ENCODE measurements around the gene TAOK3. TPM values are rescaled to one million over a fixed set of nuclear protein-coding genes. Genes with fewer than 3 reads are reported as not detected.

The TAOK3 gene
- total RNA-seq, 1 experiment from 2014 or later, result 17.7 TPM

DNA sequence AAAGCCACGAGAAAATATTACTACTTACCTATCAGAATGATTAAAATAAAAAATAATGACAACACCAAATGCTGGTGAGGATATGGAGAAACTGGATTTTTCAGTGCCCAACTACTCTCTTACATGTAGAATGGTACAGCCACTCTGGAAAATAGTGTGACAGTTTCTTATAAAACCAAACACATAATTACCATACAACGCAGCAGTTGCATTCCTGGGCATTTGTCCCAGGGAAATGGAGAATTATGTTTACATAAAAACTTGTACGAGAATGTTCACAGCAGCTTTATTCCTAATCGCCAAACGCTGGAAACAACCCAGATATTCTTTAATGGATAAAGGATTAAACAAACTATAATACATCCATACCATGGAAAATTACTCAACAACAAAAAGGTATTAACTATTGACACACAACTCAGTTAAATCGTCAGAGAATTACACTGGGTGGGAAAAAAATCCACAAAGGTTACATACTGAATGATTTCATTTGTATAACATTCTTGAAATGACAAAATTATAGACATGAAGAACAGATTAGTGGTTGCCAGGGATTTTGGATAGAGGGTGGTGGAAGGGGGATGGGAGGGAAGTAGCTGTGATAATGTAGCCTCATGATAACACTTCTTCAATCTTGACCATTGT is 35.4 kb downstream of the TAOK3 start:
- DNase-seq, result no peak
- Histone ChIP-seq H3K27me3 (replicated peaks; ENCODE audit: control insufficient read depth, insufficient read depth, low read length) (no peaks in the 10 kb centered on the region), H3K4me3 (ENCODE audit: low read depth, low read length) (no peak overlapping the region), H3K4me1 (no peaks in the 10 kb centered on the region), H3K9me3 (no peaks in the 10 kb centered on the region), H3K36me3 (ENCODE audit: control insufficient read depth, insufficient read depth, low read length) (no peaks in the 10 kb centered on the region)
- H3K27ac Mint-ChIP-seq (ENCODE audit: unreplicated experiment), result no peak overlapping the region
- H3K36me3 Mint-ChIP-seq (ENCODE audit: insufficient read depth, unreplicated experiment), result peaks cover 6% of the 10 kb centered on the region
- no peaks in the 10 kb centered on the region for H3K9me3 Mint-ChIP-seq (ENCODE audit: unreplicated experiment)
- no peaks in the 10 kb centered on the region for H3K4me1 Mint-ChIP-seq (ENCODE audit: low read depth, unreplicated experiment)
- ChIA-PET POLR2A (no interaction called here), CTCF (no interaction called here)
- TF ChIP-seq, protein P1, sequence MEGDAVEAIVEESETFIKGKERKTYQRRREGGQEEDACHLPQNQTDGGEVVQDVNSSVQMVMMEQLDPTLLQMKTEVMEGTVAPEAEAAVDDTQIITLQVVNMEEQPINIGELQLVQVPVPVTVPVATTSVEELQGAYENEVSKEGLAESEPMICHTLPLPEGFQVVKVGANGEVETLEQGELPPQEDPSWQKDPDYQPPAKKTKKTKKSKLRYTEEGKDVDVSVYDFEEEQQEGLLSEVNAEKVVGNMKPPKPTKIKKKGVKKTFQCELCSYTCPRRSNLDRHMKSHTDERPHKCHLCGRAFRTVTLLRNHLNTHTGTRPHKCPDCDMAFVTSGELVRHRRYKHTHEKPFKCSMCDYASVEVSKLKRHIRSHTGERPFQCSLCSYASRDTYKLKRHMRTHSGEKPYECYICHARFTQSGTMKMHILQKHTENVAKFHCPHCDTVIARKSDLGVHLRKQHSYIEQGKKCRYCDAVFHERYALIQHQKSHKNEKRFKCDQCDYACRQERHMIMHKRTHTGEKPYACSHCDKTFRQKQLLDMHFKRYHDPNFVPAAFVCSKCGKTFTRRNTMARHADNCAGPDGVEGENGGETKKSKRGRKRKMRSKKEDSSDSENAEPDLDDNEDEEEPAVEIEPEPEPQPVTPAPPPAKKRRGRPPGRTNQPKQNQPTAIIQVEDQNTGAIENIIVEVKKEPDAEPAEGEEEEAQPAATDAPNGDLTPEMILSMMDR (IDR thresholded peaks at IDR 0.05; ENCODE audit: insufficient read depth in 1 of 2, low read depth in 1 of 2, low read length in 1 of 2, severe bottlenecking in 1 of 2, unreplicated experiment in 1 of 2), result no peak
- no peak overlapping the region for H3K4me3 Mint-ChIP-seq (ENCODE audit: unreplicated experiment)
- no TSS peak for BruUV-seq (replicated peaks)
- H3K27me3 Mint-ChIP-seq (ENCODE audit: insufficient read depth, unreplicated experiment), result no peaks in the 10 kb centered on the region
- intact Hi-C loops (cut with micrococcal nuclease; ENCODE audit: unreplicated experiment), result no loop called here

DNA sequence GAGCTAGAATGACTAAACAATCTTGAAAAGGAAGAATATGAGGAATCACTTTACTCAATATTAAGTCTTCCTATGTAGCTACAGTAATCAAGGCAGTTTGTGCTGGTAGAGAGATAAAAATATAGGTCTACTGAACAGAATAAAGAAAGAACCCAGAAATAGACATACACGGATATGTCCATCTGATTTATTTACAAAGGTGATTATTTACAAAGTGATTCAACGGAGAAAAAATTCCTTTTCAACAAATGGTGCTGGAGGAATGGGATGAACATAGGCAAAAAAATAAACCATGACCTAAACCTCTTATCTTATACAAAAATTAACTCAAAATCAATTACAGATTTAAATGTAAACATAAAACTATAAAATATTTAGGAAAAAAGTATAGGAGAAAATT is 36.6 kb downstream of the TAOK3 start:
- H3K4me1 Mint-ChIP-seq (ENCODE audit: low read depth, unreplicated experiment), result no peaks in the 10 kb centered on the region
- Histone ChIP-seq H3K9me3 (no peaks in the 10 kb centered on the region), H3K4me1 (no peaks in the 10 kb centered on the region), H3K4me3 (ENCODE audit: low read depth, low read length) (no peak overlapping the region), H3K36me3 (ENCODE audit: control insufficient read depth, insufficient read depth, low read length) (no peaks in the 10 kb centered on the region), H3K27me3 (replicated peaks; ENCODE audit: control insufficient read depth, insufficient read depth, low read length) (no peaks in the 10 kb centered on the region)
- H3K9me3 Mint-ChIP-seq (ENCODE audit: unreplicated experiment), result no peaks in the 10 kb centered on the region
- no peaks in the 10 kb centered on the region for H3K27me3 Mint-ChIP-seq (ENCODE audit: insufficient read depth, unreplicated experiment)
- BruUV-seq (replicated peaks), result no TSS peak
- H3K4me3 Mint-ChIP-seq (ENCODE audit: unreplicated experiment), result no peak overlapping the region
- ChIA-PET POLR2A (interaction anchor here (0.6 kb wide), 1 partner anchor 211 kb away, joined by 5 read pairs; no protein-coding TSS in a partner anchor), CTCF (interaction anchor here (0.6 kb wide), 1 partner anchor 485 kb away, joined by 3 read pairs; no protein-coding TSS in a partner anchor)
- intact Hi-C loops (cut with micrococcal nuclease; ENCODE audit: unreplicated experiment), result no loop called here
- no peak overlapping the region for H3K27ac Mint-ChIP-seq (ENCODE audit: unreplicated experiment)
- TF ChIP-seq, protein P1 (IDR thresholded peaks at IDR 0.05; ENCODE audit: insufficient read depth in 1 of 2, low read depth in 1 of 2, low read length in 1 of 2, severe bottlenecking in 1 of 2, unreplicated experiment in 1 of 2), result no peak
- peaks cover 6% of the 10 kb centered on the region for H3K36me3 Mint-ChIP-seq (ENCODE audit: insufficient read depth, unreplicated experiment)
- DNase-seq, result no peak

DNA sequence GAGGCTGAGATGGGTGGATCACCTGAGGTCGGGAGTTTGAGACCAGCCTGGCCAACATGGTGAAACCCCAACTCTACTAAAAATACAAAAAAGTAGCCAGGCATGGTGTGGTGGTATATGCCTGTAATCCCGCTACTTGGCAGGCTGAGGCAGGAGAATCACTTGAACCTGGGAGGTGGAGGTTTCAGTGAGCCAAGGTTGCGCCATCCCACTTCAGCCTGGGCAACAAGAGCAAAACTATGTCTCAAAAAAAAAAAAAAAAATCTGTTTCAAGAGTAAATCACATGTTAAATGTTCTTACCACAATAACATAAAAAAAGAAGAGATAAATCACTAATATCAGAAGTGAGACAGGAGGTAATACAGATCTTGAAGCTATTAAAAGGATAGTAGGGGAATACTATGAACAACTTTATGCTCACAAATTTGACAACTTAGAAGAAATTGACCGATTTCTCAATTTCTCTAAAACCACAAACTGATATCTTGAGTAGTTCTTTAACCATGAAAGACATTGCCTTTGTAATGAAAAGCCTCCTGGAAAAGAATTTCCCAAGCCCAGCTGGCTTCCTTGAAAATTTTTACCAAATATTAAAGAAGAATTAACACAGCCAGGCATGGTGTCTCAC is 37.7 kb downstream of the TAOK3 start:
- Mint-ChIP-seq H3K4me1 (ENCODE audit: low read depth, unreplicated experiment) (peaks cover 7% of the 10 kb centered on the region), H3K27me3 (ENCODE audit: insufficient read depth, unreplicated experiment) (no peaks in the 10 kb centered on the region), H3K27ac (ENCODE audit: unreplicated experiment) (no peak overlapping the region), H3K4me3 (ENCODE audit: unreplicated experiment) (no peak overlapping the region), H3K9me3 (ENCODE audit: unreplicated experiment) (peaks cover 9% of the 10 kb centered on the region), H3K36me3 (ENCODE audit: insufficient read depth, unreplicated experiment) (peaks cover 6% of the 10 kb centered on the region)
- ChIA-PET POLR2A (no interaction called here), CTCF (no interaction called here)
- Histone ChIP-seq H3K4me3 (ENCODE audit: low read depth, low read length) (no peak overlapping the region), H3K36me3 (ENCODE audit: control insufficient read depth, insufficient read depth, low read length) (no peaks in the 10 kb centered on the region), H3K27me3 (replicated peaks; ENCODE audit: control insufficient read depth, insufficient read depth, low read length) (no peaks in the 10 kb centered on the region), H3K9me3 (no peaks in the 10 kb centered on the region), H3K4me1 (no peaks in the 10 kb centered on the region)
- DNase-seq, result no peak
- no TSS peak for BruUV-seq (replicated peaks)
- TF ChIP-seq, protein P1 (IDR thresholded peaks at IDR 0.05; ENCODE audit: insufficient read depth in 1 of 2, low read depth in 1 of 2, low read length in 1 of 2, severe bottlenecking in 1 of 2, unreplicated experiment in 1 of 2), result no peak
- intact Hi-C loops (cut with micrococcal nuclease; ENCODE audit: unreplicated experiment), result no loop called here
